H1 (cell line): Measurements from ENCODE around the gene ACTL9. TPM values are rescaled to one million over a fixed set of nuclear protein-coding genes. Genes with fewer than 3 reads are reported as not detected.

Experiments used
- CTCF ChIA-PET: fragments of 300-600 bp; sonication (Branson Sonifier 250); formaldehyde crosslinking; loops from one replicate; lab custom pipeline; 2021; ENCODE audit not compliant: partially characterized antibody; lab: Charles Lee
- POLR2A ChIA-PET: fragments of 300-600 bp; sonication (Branson Sonifier 250); formaldehyde crosslinking; loops from one replicate; lab custom pipeline; 2021; ENCODE audit warnings: inconsistent platforms; ENCODE audit not compliant: partially characterized antibody; lab: Charles Lee
- DNase-seq, 2 experiments: peaks; one replicate each; pipeline versions ENCODE4 v3.0.0 to v3.0.0-alpha.2; 2010 to 2022; ENCODE audit warnings: low spot score in 2 of 2, low read depth in 1 of 2, mixed read lengths in 1 of 2
- FAIRE-seq: peaks from 2 replicates; lab custom pipeline; 2011; peaks lifted over from hg19 to GRCh38; lab: Jason Lieb, UNC
- H2AFZ ChIP-seq: 2 replicates; pipeline ENCODE4 v1.8.1; 2012; ENCODE audit warnings: low read length, inconsistent platforms
- H2AK5ac ChIP-seq: 2 replicates; pipeline ENCODE4 v1.6.1; 2013; ENCODE audit warnings: low read depth, low read length
- H2BK120ac ChIP-seq: replicated peaks from 2 replicates; pipeline ENCODE3; 2013; ENCODE audit warnings: low read depth, low read length, inconsistent platforms
- H2BK12ac ChIP-seq: 2 replicates; pipeline ENCODE4 v1.6.1; 2013; ENCODE audit warnings: low read depth, low read length
- H2BK15ac ChIP-seq: 2 replicates; pipeline ENCODE4 v1.6.1; 2013; ENCODE audit warnings: low read length
- H2BK20ac ChIP-seq: 2 replicates; pipeline ENCODE4 v1.6.1; 2013; ENCODE audit warnings: low read length
- H2BK5ac ChIP-seq: 2 replicates; pipeline ENCODE4 v1.6.1; 2013; ENCODE audit warnings: low read depth, low read length
- H3K14ac ChIP-seq: 2 replicates; pipeline ENCODE4 v1.6.1; 2013; ENCODE audit warnings: inconsistent platforms; ENCODE audit not compliant: insufficient read length
- H3K18ac ChIP-seq: 2 replicates; pipeline ENCODE4 v1.6.1; 2013; ENCODE audit warnings: low read length; ENCODE audit errors: extremely low read depth
- H3K23ac ChIP-seq: 2 replicates; pipeline ENCODE4 v1.6.1; 2013; ENCODE audit warnings: inconsistent platforms; ENCODE audit not compliant: insufficient read length
- H3K23me2 ChIP-seq: 2 replicates; pipeline ENCODE4 v1.6.1; 2013; ENCODE audit warnings: low read depth, low read length
- H3K27ac ChIP-seq: 2 replicates; pipeline ENCODE4 v1.6.1; 2011; ENCODE audit warnings: low read depth, low read length, inconsistent platforms
- H3K27me3 ChIP-seq, 4 experiments: replicated peaks in 1 of 4; 1 replicate in 1 of 4; 2 replicates in 3 of 4; pipeline versions ENCODE4 v1.6.1 to v1.8.1; 2011 to 2013; ENCODE audit warnings: low read length in 3 of 4, mild to moderate bottlenecking in 3 of 4, inconsistent platforms in 2 of 4, mixed read lengths in 2 of 4, moderate library complexity in 1 of 4; ENCODE audit not compliant: control insufficient read depth in 3 of 4, insufficient read depth in 3 of 4; ENCODE audit errors: extremely low read depth in 1 of 4
- H3K36me3 ChIP-seq, 4 experiments: 2 replicates each; pipeline versions ENCODE4 v1.6.1 to v1.8.1; 2011 to 2013; ENCODE audit warnings: mild to moderate bottlenecking in 4 of 4, low read length in 3 of 4, moderate library complexity in 2 of 4, control low read depth in 1 of 4, inconsistent platforms in 1 of 4; ENCODE audit not compliant: insufficient read depth in 4 of 4, control insufficient read depth in 2 of 4
- H3K4ac ChIP-seq: replicated peaks from 2 replicates; pipeline ENCODE3; 2013; ENCODE audit warnings: low read length, low read depth, mixed read lengths, inconsistent platforms; ENCODE audit not compliant: insufficient read length
- H3K4me1 ChIP-seq, 4 experiments: replicated peaks in 1 of 4; 1 replicate in 1 of 4; 2 replicates in 3 of 4; pipeline versions ENCODE4 v1.6.1 to v1.8.1; 2011 to 2013; ENCODE audit warnings: low read length in 3 of 4, inconsistent platforms in 2 of 4, mixed read lengths in 1 of 4; ENCODE audit not compliant: insufficient read depth in 4 of 4, control insufficient read depth in 3 of 4
- H3K4me2 ChIP-seq, 2 experiments: 2 replicates each; pipeline versions ENCODE4 v1.6.1 to v1.8.1; 2011 to 2013; ENCODE audit warnings: low read depth in 2 of 2, low read length in 2 of 2, control low read depth in 1 of 2, inconsistent platforms in 1 of 2, mild to moderate bottlenecking in 1 of 2; ENCODE audit not compliant: insufficient read depth in 1 of 2
- H3K4me3 ChIP-seq, 4 experiments: fragments of 200-600, 300-600 bp in 1 of 4; sonication (generic), shearing (Covaris generic), sonication (Bioruptor Twin) in 1 of 4; 2 replicates each; pipeline versions ENCODE4 v1.5.1 to v1.8.1; 2011 to 2016; ENCODE audit warnings: low read length in 4 of 4, low read depth in 3 of 4, control low read depth in 2 of 4, inconsistent platforms in 2 of 4, mild to moderate bottlenecking in 2 of 4, mixed read lengths in 1 of 4, moderate library complexity in 1 of 4; ENCODE audit not compliant: insufficient read depth in 2 of 4; ENCODE audit errors: extremely low read depth in 1 of 4
- H3K56ac ChIP-seq: replicated peaks from 2 replicates; pipeline ENCODE3; 2013; ENCODE audit warnings: low read depth, mild to moderate bottlenecking, mixed read lengths, low read length, inconsistent platforms; ENCODE audit not compliant: insufficient read length
- H3K79me1 ChIP-seq: 2 replicates; pipeline ENCODE4 v1.6.1; 2013; ENCODE audit warnings: low read depth, low read length, control low read depth
- H3K79me2 ChIP-seq, 2 experiments: 2 replicates each; pipeline versions ENCODE4 v1.6.1 to v1.8.1; 2012 to 2013; ENCODE audit warnings: low read length in 2 of 2, mild to moderate bottlenecking in 2 of 2, inconsistent platforms in 1 of 2; ENCODE audit not compliant: insufficient read depth in 2 of 2, control insufficient read depth in 1 of 2
- H3K9ac ChIP-seq, 4 experiments: replicated peaks in 1 of 4; 1 replicate in 1 of 4; 2 replicates in 3 of 4; pipeline versions ENCODE4 v1.6.1 to v1.8.1; 2011 to 2013; ENCODE audit warnings: low read depth in 3 of 4, low read length in 3 of 4, control low read depth in 2 of 4, mild to moderate bottlenecking in 2 of 4, moderate library complexity in 2 of 4, inconsistent platforms in 1 of 4; ENCODE audit errors: extremely low read depth in 1 of 4
- H3K9me3 ChIP-seq, 2 experiments: 2 replicates each; pipeline versions ENCODE4 v1.6.1 to v1.8.1; 2012 to 2013; ENCODE audit warnings: mild to moderate bottlenecking in 2 of 2, moderate library complexity in 2 of 2, control low read depth in 1 of 2, inconsistent platforms in 1 of 2, low read depth in 1 of 2, low read length in 1 of 2, mixed read lengths in 1 of 2; ENCODE audit not compliant: insufficient read depth in 2 of 2
- H4K20me1 ChIP-seq, 2 experiments: replicated peaks in 1 of 2; 2 replicates each; pipeline versions ENCODE3 to v1.8.1; 2011 to 2013; ENCODE audit warnings: inconsistent platforms in 2 of 2, low read length in 2 of 2, mild to moderate bottlenecking in 1 of 2; ENCODE audit not compliant: insufficient read depth in 2 of 2, control insufficient read depth in 1 of 2
- H4K5ac ChIP-seq: 2 replicates; pipeline ENCODE4 v1.6.1; 2013; ENCODE audit warnings: low read length, low read depth, mixed read lengths, inconsistent platforms; ENCODE audit not compliant: insufficient read length
- H4K8ac ChIP-seq: 2 replicates; pipeline ENCODE4 v1.8.0; 2013; ENCODE audit warnings: mild to moderate bottlenecking, moderate library complexity, low read length, inconsistent platforms; ENCODE audit not compliant: insufficient read depth; ENCODE audit errors: extremely low read depth
- H4K91ac ChIP-seq: replicated peaks from 2 replicates; pipeline ENCODE3; 2013; ENCODE audit warnings: low read length, mixed read lengths, inconsistent platforms; ENCODE audit not compliant: insufficient read length
- ATF3 ChIP-seq: IDR thresholded peaks from 2 replicates; pipeline ENCODE4 v1.6.1; 2011; ENCODE audit warnings: low read depth, mild to moderate bottlenecking, low read length; ENCODE audit not compliant: insufficient read depth
- BACH1 ChIP-seq: IDR thresholded peaks from 2 replicates; pipeline ENCODE4 v1.6.1; 2012; ENCODE audit warnings: low read length, improper control_type of control experiment
- CBX5 ChIP-seq: fragments of 300-800, 300-1000 bp; sonication (generic); IDR thresholded peaks from 2 replicates; pipeline ENCODE4 v1.7.1; 2016; ENCODE audit warnings: antibody characterized with exemption, low read length, low read depth
- CTBP2 ChIP-seq: IDR thresholded peaks from 2 replicates; pipeline ENCODE4 v1.7.0; 2011; ENCODE audit warnings: borderline replicate concordance, mild to moderate bottlenecking, moderate library complexity, mixed read lengths, low read length; ENCODE audit not compliant: insufficient read depth, insufficient read length
- EGR1 ChIP-seq: IDR thresholded peaks from 2 replicates; pipeline ENCODE4 v1.6.1; 2011; ENCODE audit warnings: low read depth, low read length, borderline replicate concordance
- RAD21 ChIP-seq, 2 experiments: IDR thresholded peaks in 1 of 2; conservative IDR thresholded peaks in 1 of 2; 2 replicates each; pipeline ENCODE4 v1.6.1; 2011; ENCODE audit warnings: low read depth in 2 of 2, low read length in 2 of 2, improper control_type of control experiment in 1 of 2, inconsistent platforms in 1 of 2, mild to moderate bottlenecking in 1 of 2, moderate library complexity in 1 of 2
- SIN3A ChIP-seq, 2 experiments: IDR thresholded peaks in 1 of 2; conservative IDR thresholded peaks in 1 of 2; 2 replicates each; pipeline ENCODE4 v1.6.1; 2011 to 2012; ENCODE audit warnings: low read length in 2 of 2, improper control_type of control experiment in 1 of 2, low read depth in 1 of 2, mild to moderate bottlenecking in 1 of 2
- SIRT6 ChIP-seq: IDR thresholded peaks from one replicate; pipeline ENCODE4 v1.7.1; 2012; ENCODE audit warnings: low read length, inconsistent platforms
- TCF12 ChIP-seq: IDR thresholded peaks from 2 replicates; pipeline ENCODE4 v1.6.1; 2011; ENCODE audit warnings: low read depth, mild to moderate bottlenecking, low read length
- YY1 ChIP-seq: IDR thresholded peaks from 2 replicates; pipeline ENCODE4 v1.6.1; 2011; ENCODE audit warnings: low read depth, mild to moderate bottlenecking, low read length
- ZNF274 ChIP-seq: IDR thresholded peaks from 2 replicates; pipeline ENCODE4 v1.7.0; 2012; ENCODE audit warnings: low read length, borderline replicate concordance; ENCODE audit errors: extremely low read depth
- WGBS, 2 experiments: shearing (Covaris generic) in 1 of 2; methylation state at CpG; one replicate each; pipeline versions ENCODE4 v1.1.6 to v1.1.7; 2013 to 2015; ENCODE audit warnings: low lambda C conversion rate in 2 of 2, mixed read lengths in 2 of 2, inconsistent platforms in 1 of 2, low coverage in 1 of 2, missing lambda C conversion rate in 1 of 2; ENCODE audit not compliant: insufficient replicate concordance in 2 of 2, insufficient coverage in 1 of 2, insufficient read length in 1 of 2; ENCODE audit errors: extremely low coverage in 1 of 2, missing lambda C conversion rate in 1 of 2; 5-methylcytosine and 5-hydroxymethylcytosine counted together
- polyA plus RNA-seq, 7 experiments: library from polyadenylated mRNA; depleted of rRNA in 3 of 7; stranded (reverse) in 5 of 7; unstranded in 2 of 7; fragments of >200 nt in 5 of 7; fragments of 200-250 nt in 2 of 7; gene quantifications; 1 replicate in 5 of 7; 2 replicates in 1 of 7; 4 replicates in 1 of 7; pipeline versions ENCODE4 v1.2.1 to v1.2.3, GENCODE V29; 2011 to 2013; ENCODE audit warnings: missing spikeins in 2 of 7, mixed read lengths in 2 of 7
- total RNA-seq: library from RNA; stranded (reverse); fragmentation: NEBNext Ultra II Directional; extraction: Animal tissue kit (Norgen Biotek cat#: 25700); gene quantifications from 2 replicates; pipeline ENCODE4 v1.2.1, GENCODE V29; 2021

Gene ACTL9
- total and polyA plus RNA-seq, 2 of the 8 experiments (the other 6 are each of a cell fraction or from before 2014, with no cell fraction given), result not detected

- H3K23ac ChIP-seq, result no peak overlapping the region
- H2AK5ac ChIP-seq, result no peak overlapping the region
- H2BK15ac ChIP-seq, result no peak overlapping the region
- no peak overlapping the region for H3K4ac ChIP-seq
- WGBS, 2 experiments, result 77% methylated on average over 20 of the region's 21 CpGs; no CpG with 5 or more reads in 1 of the 2 experiments
- peaks cover 6 to 25% of the 10 kb centered on the region in 2 experiments; a peak in 3 of 4 replicates for H3K9me3 ChIP-seq
- H3K14ac ChIP-seq, result no peak overlapping the region
- H3K4me1 ChIP-seq, result no peaks in the 10 kb centered on the region
- H3K79me2 ChIP-seq, result no peaks in the 10 kb centered on the region
- no peak overlapping the region for H3K56ac ChIP-seq
- ChIA-PET CTCF (interaction anchor here (0.7 to 1.0 kb wide), 3 partner anchors 14 to 69 kb away, joined by 3 read pairs; partner anchors contain the start of gene ACTL9), POLR2A (interaction anchor here (1.3 kb wide), 1 partner anchor 10 kb away, joined by 3 read pairs; no protein-coding TSS in a partner anchor)
- no peak overlapping the region for H2BK12ac ChIP-seq
- H3K23me2 ChIP-seq, result no peaks in the 10 kb centered on the region
- H3K4me3 ChIP-seq, result no peak overlapping the region
- no peak overlapping the region for H3K18ac ChIP-seq
- no peaks in the 10 kb centered on the region for H3K36me3 ChIP-seq
- no peak overlapping the region for H3K9ac ChIP-seq
- no peak overlapping the region for H2AFZ ChIP-seq
- no peak overlapping the region for H3K27ac ChIP-seq
- H2BK20ac ChIP-seq, result no peak overlapping the region; the same call in 1 of the 2 replicates
- DNase-seq (no peak), FAIRE-seq (no peak)
- no peak overlapping the region for H3K4me2 ChIP-seq
- no peak overlapping the region for H2BK120ac ChIP-seq
- H4K8ac ChIP-seq, result no peak overlapping the region
- H3K79me1 ChIP-seq, result no peaks in the 10 kb centered on the region
- no peak overlapping the region for H2BK5ac ChIP-seq
- no peak overlapping the region for H4K91ac ChIP-seq
- H3K27me3 ChIP-seq, result no peaks in the 10 kb centered on the region
- no peak overlapping the region for H4K5ac ChIP-seq
- no peaks in the 10 kb centered on the region for H4K20me1 ChIP-seq
- TF ChIP-seq RAD21 (IDR thresholded peaks at IDR 0.05 in 1 of 2, conservative IDR thresholded peaks at IDR 0.05 in 1 of 2; ENCODE audit: low read depth in 2 of 2, low read length in 2 of 2), result no peak
- TF ChIP-seq SIRT6, result no peak
- TF ChIP-seq TCF12, result no peak
- no peak for TF ChIP-seq ZNF274
- no peak for TF ChIP-seq EGR1
- TF ChIP-seq SIN3A (conservative IDR thresholded peaks at IDR 0.05 in 1 of 2, IDR thresholded peaks at IDR 0.05 in 1 of 2; ENCODE audit: low read depth in 1 of 2, low read length in 2 of 2), result no peak
- no peak for TF ChIP-seq ATF3
- no peak for TF ChIP-seq CBX5
- TF ChIP-seq BACH1, result no peak
- TF ChIP-seq YY1, result no peak
- no peak for TF ChIP-seq CTBP2
Observed at GRCh38 chr19:8684001-8684902, 14.3 kb downstream of the ACTL9 start.
